Endothelial cell of hepatic sinusoid (primary cell): ENCODE measurements around the gene ERRFI1.

Source experiments
- in situ Hi-C: cut with HindIII; loops from 2 replicates; pipeline ENCODE4 v1.10.0; 2017; ENCODE audit warnings: low sequenced_read_pairs

The ERRFI1 gene

DNA sequence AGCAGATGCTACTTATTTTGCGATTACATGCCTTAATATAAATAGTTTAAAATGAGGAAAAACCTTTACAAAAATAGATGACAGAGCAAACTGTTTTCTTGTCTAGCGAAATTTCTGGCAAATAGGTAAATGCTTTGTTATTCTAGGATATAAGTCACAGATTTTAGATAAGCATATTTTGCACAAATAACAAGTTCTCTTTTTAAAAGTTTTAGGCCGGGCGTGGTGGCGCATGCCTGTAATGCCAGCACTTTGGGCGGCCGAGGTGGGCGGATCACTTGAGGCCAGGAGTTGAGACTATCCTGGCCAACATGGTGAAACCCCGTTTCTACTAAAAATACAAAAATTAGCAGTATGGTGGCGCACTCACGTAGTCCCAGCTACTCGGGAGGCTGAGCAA lies 20.3 kb upstream of the ERRFI1 start:
- in situ Hi-C loops, result no loop called here

DNA sequence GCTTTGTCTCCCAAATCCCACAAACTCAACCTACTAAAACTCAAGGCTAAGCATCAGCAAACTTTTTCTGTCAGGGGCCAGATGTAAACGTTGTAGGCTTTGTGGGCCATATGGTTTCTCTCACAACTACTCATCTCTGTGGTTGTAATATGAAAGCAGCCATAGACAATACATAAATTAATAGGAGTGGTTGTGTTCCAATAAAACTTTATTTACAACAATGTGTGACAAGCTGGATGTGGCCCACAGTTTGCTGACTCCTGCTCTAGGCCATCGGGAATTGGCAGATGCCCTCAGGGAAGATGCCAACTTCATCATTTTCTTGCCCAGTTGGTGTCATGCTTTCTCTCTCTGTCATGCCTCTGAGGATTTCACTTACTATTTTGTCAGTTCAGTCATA lies 17.5 kb upstream of the ERRFI1 start:
- in situ Hi-C loops, result no loop called here

DNA sequence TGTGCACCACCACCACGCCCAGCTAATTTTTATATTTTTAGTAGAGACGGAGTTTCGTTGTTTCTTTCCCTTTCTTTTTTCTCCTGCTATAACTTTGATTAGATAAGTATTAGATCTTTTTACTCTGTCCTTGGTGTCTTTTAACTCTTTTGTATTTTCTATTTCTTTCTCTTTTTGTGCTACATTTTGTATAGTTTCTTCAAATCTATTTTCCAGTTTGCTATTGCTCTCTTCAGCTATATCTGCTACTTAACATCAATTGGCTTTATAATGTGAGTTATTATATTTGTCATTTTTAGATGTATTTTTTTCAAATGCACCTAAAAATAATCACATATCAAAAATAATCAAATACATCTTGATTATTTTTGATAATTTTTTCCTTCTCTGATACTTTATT lies 16.0 kb upstream of the ERRFI1 start:
- in situ Hi-C loops, result no loop called here

DNA sequence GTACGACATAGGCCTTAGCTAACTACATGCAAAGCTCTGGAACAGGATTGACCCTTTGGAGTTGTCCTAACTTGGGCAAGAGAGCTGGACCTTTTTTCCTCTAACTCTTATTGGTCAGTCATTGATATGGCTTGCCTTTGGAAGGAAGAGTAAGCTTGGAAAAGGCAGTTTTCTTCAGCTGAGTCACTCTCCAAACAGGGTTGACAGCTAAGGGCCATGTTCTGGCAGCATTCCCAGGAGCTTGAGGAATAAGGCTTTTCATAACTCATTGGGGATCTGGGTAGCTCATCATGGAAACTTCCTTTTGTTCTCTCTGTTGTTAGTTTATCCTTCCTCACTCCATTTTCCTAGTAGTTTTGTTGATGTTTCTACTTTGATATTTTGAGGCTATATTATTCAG lies 14.5 kb upstream of the ERRFI1 start:
- in situ Hi-C loops, result no loop called here

DNA sequence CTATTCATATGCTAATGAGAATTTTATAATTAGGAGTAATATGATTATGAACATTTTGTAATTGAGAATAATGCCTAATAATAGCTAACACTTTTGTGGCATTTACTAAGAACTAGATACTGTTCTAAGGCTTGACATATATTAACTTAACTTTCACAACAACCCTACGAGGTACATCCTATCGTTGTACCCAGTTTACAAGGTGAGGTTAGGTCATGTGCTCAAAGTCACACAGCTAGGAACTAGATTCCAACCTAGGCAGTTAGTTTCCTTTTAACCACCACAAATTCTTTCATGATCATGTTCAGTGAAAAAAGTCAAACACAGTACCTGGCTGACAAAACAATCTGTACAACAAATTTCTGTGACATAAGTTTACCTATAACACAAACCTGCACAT lies 13.0 kb upstream of the ERRFI1 start:
- in situ Hi-C loops, result loop anchor here (5.0 kb wide), 1 partner anchor 38 kb away; no protein-coding TSS in a partner anchor

DNA sequence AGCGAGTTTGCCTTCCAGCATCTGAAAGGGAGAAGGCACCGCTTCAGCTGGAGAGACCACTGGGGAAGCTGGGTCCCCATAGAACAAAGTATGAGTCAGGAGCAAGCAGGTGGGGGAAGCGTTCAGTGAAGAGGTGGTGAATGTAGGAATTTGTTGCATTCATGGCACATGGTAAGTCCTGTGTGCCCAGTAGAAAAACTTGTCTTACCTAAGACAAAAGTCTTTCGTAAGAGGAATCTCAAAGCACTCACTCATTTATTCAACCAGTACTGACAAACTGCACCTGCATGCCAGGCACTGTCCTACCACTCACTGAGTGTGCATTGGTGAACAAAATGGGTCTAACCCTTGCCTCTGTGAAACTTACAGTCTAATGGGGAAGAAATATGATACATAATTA lies 9.2 kb upstream of the ERRFI1 start:
- in situ Hi-C loops, result loop anchor here (5.0 kb wide), 1 partner anchor 42 kb away; no protein-coding TSS in a partner anchor

DNA sequence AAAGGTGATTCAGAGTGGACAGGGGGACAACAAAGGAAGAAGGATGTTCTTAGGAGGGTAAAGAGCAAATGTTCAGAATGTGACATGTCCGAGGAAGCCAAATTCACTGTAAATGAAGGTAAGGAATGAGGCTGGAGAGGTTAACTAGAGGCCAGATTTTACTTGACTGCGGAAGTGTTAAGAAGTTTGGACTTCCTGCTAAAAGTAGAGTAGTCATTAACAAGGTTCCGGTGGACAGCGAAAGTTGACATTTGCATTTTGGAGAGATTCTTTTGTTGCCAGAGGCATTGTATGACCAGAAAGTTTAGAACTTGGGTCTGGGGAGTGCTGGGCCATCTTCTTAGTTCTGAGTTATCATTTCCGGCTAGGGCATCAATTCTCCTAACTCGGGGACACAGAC lies 7.2 kb upstream of the ERRFI1 start:
- in situ Hi-C loops, result no loop called here

DNA sequence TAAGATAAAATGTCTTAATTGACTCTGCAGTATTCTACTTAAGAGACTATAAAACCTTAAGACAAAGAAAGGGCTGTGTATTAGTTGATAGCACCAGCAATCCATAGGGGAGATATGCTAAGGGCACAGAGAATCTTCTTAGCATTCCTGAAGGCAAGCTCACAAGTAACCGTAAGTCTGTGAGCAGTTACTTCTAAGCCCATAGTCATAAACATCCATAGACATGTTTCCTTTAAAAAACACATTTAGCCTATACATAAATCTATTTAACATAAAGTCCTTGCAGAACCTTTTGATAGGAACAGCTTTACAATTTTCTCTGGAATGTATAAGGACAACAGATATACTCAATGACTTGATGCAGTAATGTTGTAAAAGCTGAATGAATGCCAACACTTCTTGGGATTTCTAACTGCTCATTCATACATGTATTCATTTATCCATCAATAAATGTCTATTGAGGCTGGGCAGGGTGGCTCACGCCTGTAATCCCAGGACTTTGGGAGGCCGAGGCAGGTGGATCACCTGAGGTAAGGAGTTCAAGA lies 6.3 kb upstream of the ERRFI1 start:
- in situ Hi-C loops, result no loop called here

DNA sequence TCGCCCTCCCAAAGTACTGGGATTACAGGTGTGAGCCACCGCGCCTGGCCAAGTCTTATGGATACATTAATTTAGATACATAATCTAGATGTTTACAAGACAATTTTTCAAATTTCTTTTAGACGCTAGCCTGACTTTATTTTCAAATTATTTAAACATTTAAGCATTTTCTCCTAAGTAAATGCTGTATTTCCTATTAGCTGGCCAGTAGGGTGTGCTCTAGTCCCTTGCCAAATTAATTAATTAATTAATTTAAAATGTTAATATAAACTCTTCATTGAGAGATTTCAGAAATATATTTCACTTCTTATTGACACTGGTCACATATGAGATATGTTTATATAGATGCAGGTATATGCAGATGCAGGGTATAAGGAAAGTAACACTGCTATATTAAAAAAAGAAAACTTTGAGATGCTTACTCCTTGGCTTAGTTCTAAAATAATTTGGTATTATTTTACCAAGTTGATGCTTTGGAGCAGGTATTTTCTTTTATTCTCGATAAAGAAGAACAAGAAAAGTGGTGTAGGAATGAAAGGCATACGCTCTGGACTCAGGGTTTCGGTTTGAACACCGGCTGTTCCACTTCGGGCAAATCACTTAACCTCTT lies 5.2 kb upstream of the ERRFI1 start:
- in situ Hi-C loops, result no loop called here

DNA sequence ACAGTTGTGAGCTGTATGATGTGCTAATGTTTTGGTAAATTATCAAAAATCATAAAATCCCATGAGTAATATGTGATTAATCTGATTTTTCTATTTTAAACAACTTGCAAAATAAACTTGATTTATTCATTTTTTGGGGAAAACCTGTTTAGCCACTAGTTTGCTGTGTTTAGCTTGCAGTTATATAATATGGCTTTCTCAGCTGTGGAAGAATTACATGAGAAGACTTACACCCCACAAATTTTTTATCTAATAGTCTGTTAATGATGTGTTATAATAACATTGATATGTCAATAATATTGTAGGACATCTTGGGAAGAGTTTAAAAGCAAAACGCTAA lies 2.4 kb upstream of the ERRFI1 start:
- in situ Hi-C loops, result no loop called here

DNA sequence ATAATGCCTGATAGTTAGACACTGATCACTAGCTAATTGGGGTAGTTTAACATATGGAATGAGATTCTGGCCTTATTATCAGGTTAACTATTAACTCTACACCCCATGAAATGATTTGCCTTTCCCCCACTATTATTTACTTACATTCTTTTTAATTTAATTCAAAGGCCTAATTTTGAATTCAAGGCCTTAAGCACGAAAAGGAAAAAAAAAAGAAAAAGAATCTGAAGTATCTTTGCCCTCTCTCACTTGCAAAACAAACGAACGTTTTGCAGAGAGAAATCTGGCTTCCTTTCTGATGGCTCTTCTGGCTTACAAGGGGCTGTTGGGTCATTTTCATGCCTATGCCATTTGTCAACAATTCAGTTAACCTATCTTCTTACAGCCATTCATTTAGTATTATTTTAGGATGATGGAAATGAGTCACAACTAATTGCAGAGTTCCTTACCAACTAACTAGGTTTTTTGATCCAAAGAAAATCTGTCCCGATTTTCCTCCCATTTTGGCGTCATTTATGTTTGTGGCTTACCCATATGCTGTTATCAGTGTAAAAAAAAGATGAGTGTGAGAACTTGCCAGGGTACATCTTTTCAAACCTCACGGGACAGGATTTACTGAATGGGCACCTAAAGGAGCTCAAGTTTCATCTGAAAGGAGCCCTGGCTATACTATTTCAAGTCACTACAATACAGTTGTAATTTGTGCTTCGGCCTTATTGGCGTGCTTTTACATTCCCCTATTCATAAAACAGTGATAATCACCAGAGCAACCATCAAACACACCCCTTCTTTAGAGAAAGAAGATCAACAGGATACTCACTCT lies 1.9 kb upstream of the ERRFI1 start:
- in situ Hi-C loops, result no loop called here

GRCh38 chr1:8026976-8027747 lies 1.1 kb upstream of the ERRFI1 start:
- in situ Hi-C loops, result no loop called here

- in situ Hi-C loops, result no loop called here
These were observed 401 bp downstream of the ERRFI1 start for GRCh38 chr1:8025671-8026144.

DNA sequence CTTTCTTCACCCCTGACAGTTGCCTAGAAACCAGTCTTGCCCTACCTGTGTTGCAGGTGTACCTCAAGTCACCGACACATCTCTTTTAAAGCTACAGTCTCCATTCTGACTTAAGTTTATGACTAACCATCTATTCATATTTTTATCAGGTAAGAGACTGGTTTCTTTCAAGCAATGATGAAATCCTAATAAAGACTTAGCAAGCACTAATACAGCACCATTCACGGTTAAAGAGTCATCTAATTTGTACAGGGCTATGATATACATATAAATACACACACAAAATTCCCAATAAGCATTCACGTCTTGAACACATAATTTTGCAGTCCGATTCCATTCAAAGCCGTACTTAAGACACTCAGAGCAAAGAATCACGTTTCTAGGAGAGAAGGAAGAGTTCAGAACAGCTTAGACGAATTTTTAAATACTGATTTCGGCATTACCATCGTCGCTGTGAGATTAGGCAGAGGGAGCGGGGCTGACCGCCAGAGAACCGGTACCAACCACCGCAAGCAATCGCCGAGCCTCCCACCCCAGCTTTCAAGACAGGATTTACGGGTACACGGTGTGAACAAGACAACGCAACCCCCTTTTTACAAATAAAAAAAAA lies 943 bp downstream of the ERRFI1 start:
- in situ Hi-C loops, result no loop called here

DNA sequence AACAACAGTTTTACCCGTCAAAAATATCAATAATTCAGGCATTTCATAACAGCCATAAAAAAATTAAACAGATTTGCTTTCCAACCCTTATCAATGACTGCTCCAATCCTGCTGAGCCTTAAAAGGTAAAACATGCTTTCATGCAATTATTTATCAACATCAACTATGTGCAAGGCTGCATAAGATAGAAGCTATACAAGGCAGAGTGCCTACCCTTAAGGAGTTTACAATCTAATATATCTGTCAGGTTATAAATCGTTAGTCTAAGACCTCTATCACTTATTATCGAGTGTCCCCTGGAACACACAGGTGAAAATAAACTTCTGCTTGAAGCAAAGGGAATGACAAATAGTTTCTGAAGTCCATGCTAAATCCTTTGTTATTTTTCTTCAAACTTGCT lies 1.8 kb downstream of the ERRFI1 start:
- in situ Hi-C loops, result loop anchor here (25.0 kb wide), 1 partner anchor 112 kb away; no protein-coding TSS in a partner anchor

DNA sequence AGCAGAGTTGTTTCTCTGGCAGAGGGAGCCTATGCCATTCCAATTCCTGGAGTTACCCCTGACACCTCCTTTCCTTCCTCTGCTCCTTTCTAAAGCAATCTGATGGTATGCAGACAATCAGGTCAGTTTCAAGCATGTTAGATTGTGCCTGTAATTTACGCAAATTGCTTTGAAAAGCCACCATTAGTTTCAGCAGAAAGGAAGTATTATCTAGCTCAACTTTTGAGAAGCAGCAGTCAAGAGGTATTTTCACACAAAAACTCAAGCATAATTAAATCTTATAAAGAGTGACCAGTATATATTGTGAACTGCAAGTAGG lies 2.2 kb downstream of the ERRFI1 start:
- in situ Hi-C loops, result loop anchor here (25.0 kb wide), 1 partner anchor 112 kb away; no protein-coding TSS in a partner anchor

DNA sequence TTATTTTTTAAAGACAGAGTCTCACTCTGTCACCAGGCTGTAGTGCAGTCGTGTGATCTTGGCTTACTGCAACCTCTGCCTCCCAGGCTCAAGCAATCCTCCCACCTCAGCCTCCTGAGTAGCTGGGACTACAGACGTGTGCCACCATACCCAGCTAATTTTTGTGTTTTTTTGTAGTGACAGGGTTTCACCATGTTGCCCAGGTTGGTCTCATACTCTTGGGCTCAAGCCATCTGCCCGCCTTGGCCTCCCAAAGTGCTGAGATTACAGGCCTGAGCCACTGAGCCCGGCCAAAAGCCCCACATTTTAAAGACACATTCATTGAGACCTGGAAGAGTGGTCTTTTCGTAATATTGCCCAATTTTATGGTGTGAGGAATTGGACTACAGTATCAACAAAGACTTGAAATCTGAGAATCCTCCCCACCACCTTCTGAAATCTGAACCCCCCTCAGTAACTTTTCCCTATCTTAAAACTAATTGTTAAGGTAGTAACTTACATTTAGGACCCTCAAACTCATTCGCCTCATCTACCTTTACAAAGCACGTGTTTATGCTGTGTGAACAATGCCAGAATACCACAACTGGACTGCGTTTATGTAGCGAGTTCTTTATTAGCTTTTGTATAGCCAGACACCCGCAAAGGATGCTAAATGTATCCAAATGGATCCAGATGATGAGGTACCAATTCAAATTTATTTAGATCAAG lies 2.7 kb downstream of the ERRFI1 start:
- in situ Hi-C loops, result loop anchor here (25.0 kb wide), 1 partner anchor 111 kb away; no protein-coding TSS in a partner anchor

GRCh38 chr1:8022395-8023286 lies 3.5 kb downstream of the ERRFI1 start:
- in situ Hi-C loops, result loop anchor here (25.0 kb wide), 1 partner anchor 110 kb away; no protein-coding TSS in a partner anchor

DNA sequence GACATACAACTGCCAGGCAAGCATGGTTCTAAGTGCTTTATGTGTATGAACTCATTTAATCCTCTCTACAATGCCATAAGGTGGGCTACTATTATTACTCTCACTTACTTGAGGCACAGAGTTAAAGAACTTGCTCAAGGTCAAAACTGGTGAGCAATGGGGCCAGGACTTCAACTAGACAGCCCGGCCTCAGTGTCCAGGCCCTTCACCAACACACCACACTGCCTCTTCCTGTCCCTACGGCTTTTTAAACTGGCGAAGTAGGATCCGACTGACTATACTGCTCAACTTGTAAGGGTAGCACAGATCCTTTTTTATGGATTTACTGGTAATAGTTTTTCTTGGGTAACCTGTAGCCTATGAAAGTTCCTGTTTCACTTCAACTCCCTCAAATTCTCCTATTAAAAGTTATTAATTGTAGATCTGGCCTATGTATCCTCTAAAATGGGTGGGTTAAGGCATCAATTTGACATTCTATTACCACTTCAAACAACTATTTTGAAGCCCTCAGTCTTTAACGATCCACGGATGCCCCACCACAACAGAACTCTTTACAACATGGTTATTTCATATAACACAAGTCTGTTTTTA lies 4.3 kb downstream of the ERRFI1 start:
- in situ Hi-C loops, result loop anchor here (25.0 kb wide), 1 partner anchor 109 kb away; no protein-coding TSS in a partner anchor
